ENCODE results near the gene C19orf25. TPM values are rescaled to one million over a fixed set of nuclear protein-coding genes. Genes with fewer than 3 reads are reported as not detected.
"Not testable (repeated sequence)": the region's sequence is repeated elsewhere in the genome, so short reads cannot be mapped to it uniquely, and the experiment has no call there.

The C19orf25 gene
- total and polyA plus RNA-seq, 2 donors (not counting 1 experiment from before 2014, with no cell fraction given) = 34.2 to 68.3 TPM

- TF ChIP-seq CTCF (IDR thresholded peaks at IDR 0.05) = no peak
- no peak for TF ChIP-seq EZH2 (IDR thresholded peaks at IDR 0.05; ENCODE audit: borderline replicate concordance, insufficient read depth, low read depth, low read length, poor library complexity, severe bottlenecking)
- H3K27ac Mint-ChIP-seq = peak overlapping the region; percentile 46
- no peak overlapping the region for H3K4me3 ChIP-seq (ENCODE audit: control extremely low read depth in 1 of 5, extremely low read depth in 1 of 5, insufficient read depth in 1 of 5, low read depth in 2 of 5, low read length in 4 of 5)
- H3K4me2 ChIP-seq (replicated peaks; ENCODE audit: low read depth, low read length, poor library complexity, severe bottlenecking) = no peak overlapping the region
- H3K36me3 ChIP-seq (replicated peaks in 1 of 2; ENCODE audit: control extremely low read depth in 1 of 2, control insufficient read depth in 1 of 2, extremely low read depth in 1 of 2, insufficient read depth in 2 of 2, low read length in 1 of 2) = peaks cover 0 to 28% of the 10 kb centered on the region in 2 experiments
- DNase-seq = no peak
- peak overlapping the region; percentile 66 for H3K4me3 Mint-ChIP-seq
- peaks cover 21% of the 10 kb centered on the region for H3K79me2 ChIP-seq (ENCODE audit: control insufficient read depth, insufficient read depth, low read length)
- no peak overlapping the region for H3K9ac ChIP-seq (ENCODE audit: low read length)
- ChIA-PET POLR2A (no interaction called here), CTCF (no interaction called here)
- H3K4me1 Mint-ChIP-seq = peaks cover 26% of the 10 kb centered on the region
- H3K9me3 Mint-ChIP-seq (ENCODE audit: insufficient read depth) = no peaks in the 10 kb centered on the region
- intact Hi-C loops (cut with micrococcal nuclease) = no loop called here
- WGBS (ENCODE audit: insufficient coverage) = 92% methylated on average over 14 of the region's 15 CpGs
- H4K20me1 ChIP-seq (ENCODE audit: control insufficient read depth, insufficient read depth, low read length, poor library complexity, severe bottlenecking) = peaks cover 62% of the 10 kb centered on the region
- peaks cover 14 to 26% of the 10 kb centered on the region in 2 donors for H3K4me1 ChIP-seq (ENCODE audit: control insufficient read depth in 2 of 2, insufficient read depth in 2 of 2, low read length in 2 of 2)
- H3K9me3 ChIP-seq (ENCODE audit: control extremely low read depth in 1 of 3, control insufficient read depth in 2 of 3, insufficient read depth in 1 of 3, low read length in 2 of 3) = no peaks in the 10 kb centered on the region
- H3K27me3 Mint-ChIP-seq = no peaks in the 10 kb centered on the region
- ATAC-seq (ENCODE audit: low read depth) = no peak
- H3K27me3 ChIP-seq (replicated peaks in 1 of 4; ENCODE audit: control extremely low read depth in 1 of 4, control insufficient read depth in 3 of 4, insufficient read depth in 4 of 4, low read length in 3 of 4) = peaks cover 0 to 2% (median under 1%) of the 10 kb centered on the region in 4 experiments
- no peak overlapping the region for H3K27ac ChIP-seq (ENCODE audit: low read length in 2 of 2)
- no peak overlapping the region for H2AFZ ChIP-seq (ENCODE audit: insufficient read depth, low read depth, low read length, poor library complexity, severe bottlenecking)
These were observed 38.6 kb downstream of the C19orf25 start for GRCh38 chr19:1440418-1440801.

GRCh38 chr19:1439525-1440417 is 39.2 kb downstream of the C19orf25 start:
- DNase-seq; H3K9me3 ChIP-seq (ENCODE audit: control extremely low read depth in 1 of 3, control insufficient read depth in 2 of 3, insufficient read depth in 1 of 3, low read length in 2 of 3); H3K27me3 ChIP-seq (replicated peaks in 1 of 4; ENCODE audit: control extremely low read depth in 1 of 4, control insufficient read depth in 3 of 4, insufficient read depth in 4 of 4, low read length in 3 of 4); H3K9me3 Mint-ChIP-seq (ENCODE audit: insufficient read depth); intact Hi-C loops (cut with micrococcal nuclease); H2AFZ ChIP-seq (ENCODE audit: insufficient read depth, low read depth, low read length, poor library complexity, severe bottlenecking); CTCF ChIA-PET; ATAC-seq (ENCODE audit: low read depth); H3K27me3 Mint-ChIP-seq: not testable (repeated sequence)
- POLR2A ChIA-PET = interaction anchor here (0.9 kb wide), 1 partner anchor 26 kb away, joined by 3 read pairs; no protein-coding TSS in a partner anchor
- 82% methylated on average over 57 of the region's 57 CpGs for WGBS (ENCODE audit: insufficient coverage)
- H3K27ac Mint-ChIP-seq = peak overlapping the region; percentile 99
- peak overlapping the region; percentile 99 for H3K4me3 Mint-ChIP-seq
- peaks cover 20% of the 10 kb centered on the region for H3K4me1 Mint-ChIP-seq
- Histone ChIP-seq H3K27ac (ENCODE audit: low read length in 2 of 2) (peak overlapping the region in 1 of 2 donors; percentile 95), H3K4me1 (ENCODE audit: control insufficient read depth in 2 of 2, insufficient read depth in 2 of 2, low read length in 2 of 2) (peaks cover 10 to 21% of the 10 kb centered on the region in 2 donors), H4K20me1 (ENCODE audit: control insufficient read depth, insufficient read depth, low read length, poor library complexity, severe bottlenecking) (peaks cover 60% of the 10 kb centered on the region), H3K9ac (ENCODE audit: low read length) (peak overlapping the region; percentile 99), H3K36me3 (replicated peaks in 1 of 2; ENCODE audit: control extremely low read depth in 1 of 2, control insufficient read depth in 1 of 2, extremely low read depth in 1 of 2, insufficient read depth in 2 of 2, low read length in 1 of 2) (peaks cover 0 to 30% of the 10 kb centered on the region in 2 experiments), H3K4me3 (ENCODE audit: control extremely low read depth in 1 of 5, extremely low read depth in 1 of 5, insufficient read depth in 1 of 5, low read depth in 2 of 5, low read length in 4 of 5) (peak overlapping the region in 4 of 5 experiments; percentile 87 to 100 (median 97)), H3K79me2 (ENCODE audit: control insufficient read depth, insufficient read depth, low read length) (peaks cover 21% of the 10 kb centered on the region), H3K4me2 (replicated peaks; ENCODE audit: low read depth, low read length, poor library complexity, severe bottlenecking) (peak overlapping the region; percentile 91)

Data from B cell (primary cell).